GM19467 (cell line): Measurements from ENCODE around the gene TRIM40.
"Not testable (repeated sequence)": the region's sequence is repeated elsewhere in the genome, so short reads cannot be mapped to it uniquely, and the experiment has no call there.

ENCODE experiments used
- ATAC-seq: cut with Tn5 transposase; IDR thresholded peaks from one replicate; pipeline ENCODE4 v1.9.1; 2021; ENCODE audit warnings: mild to moderate bottlenecking, moderate library complexity; ENCODE audit not compliant: unreplicated experiment

Gene TRIM40

GRCh38 chr6:30162265-30163089, 26.5 kb downstream of the TRIM40 start:
- ATAC-seq = no peak

GRCh38 chr6:30163090-30163917, 27.4 kb downstream of the TRIM40 start, which contains the start of gene TRIM15:
Gene TRIM15, plus strand, starts transcription at chr6:30163546. Its CDS starts 139 bp downstream, at chr6:30163685.
- ATAC-seq = no peak

DNA sequence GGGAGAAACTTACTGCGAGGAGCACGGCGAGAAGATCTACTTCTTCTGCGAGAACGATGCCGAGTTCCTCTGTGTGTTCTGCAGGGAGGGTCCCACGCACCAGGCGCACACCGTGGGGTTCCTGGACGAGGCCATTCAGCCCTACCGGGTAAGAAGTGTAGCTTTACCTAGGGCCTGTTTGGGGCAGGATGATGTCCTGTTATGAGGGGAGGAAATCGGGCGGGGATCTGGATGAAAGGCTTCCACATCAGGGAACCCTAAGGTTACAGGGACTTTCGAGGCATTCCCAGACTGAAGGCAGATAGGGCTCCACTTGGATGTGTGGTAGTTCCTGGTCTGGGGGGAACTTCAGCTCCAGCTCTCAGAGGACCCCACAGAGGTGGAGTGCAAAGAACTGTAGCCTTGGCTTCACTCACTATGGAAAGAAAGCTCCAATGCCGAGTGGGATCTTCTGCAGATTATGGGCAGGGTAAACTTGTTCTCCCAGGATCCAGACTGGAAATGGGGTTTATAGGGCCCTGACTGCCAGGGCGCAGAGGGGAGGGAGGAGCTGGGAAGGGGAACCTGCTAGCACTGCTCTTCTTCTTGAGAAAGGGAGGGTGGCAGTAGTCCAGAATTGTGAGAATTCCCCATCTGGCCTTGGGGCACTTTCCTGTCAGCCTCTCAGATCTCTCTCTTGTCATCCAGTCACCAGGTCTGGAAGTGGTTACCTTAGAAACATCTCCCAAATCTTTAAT, 28.1 kb downstream of the TRIM40 start:
- ATAC-seq = no peak

GRCh38 chr6:30164714-30165113, 28.8 kb downstream of the TRIM40 start:
- no peak for ATAC-seq

DNA sequence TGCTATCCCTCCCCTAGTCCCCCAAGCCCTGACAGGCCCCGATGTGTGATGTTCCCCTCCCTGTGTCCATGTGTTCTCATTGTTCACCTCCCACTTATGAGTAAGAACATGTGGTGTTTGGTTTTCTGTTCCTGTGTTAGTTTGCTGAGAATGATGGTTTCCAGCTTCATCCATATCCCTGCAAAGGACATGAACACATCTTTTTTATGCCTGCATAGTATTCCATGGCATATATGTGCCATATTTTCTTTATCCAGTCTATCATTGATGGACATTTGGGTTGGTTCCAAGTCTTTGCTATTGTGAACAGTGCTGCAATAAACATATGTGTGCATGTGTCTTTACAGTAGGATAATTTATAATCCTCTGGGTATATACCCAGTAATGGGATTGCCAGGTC, 29.3 kb downstream of the TRIM40 start:
- ATAC-seq = not testable (repeated sequence)

GRCh38 chr6:30167101-30167500, 31.2 kb downstream of the TRIM40 start:
- no peak for ATAC-seq

- ATAC-seq = no peak
Observed at GRCh38 chr6:30168741-30169140, 32.8 kb downstream of the TRIM40 start.

DNA sequence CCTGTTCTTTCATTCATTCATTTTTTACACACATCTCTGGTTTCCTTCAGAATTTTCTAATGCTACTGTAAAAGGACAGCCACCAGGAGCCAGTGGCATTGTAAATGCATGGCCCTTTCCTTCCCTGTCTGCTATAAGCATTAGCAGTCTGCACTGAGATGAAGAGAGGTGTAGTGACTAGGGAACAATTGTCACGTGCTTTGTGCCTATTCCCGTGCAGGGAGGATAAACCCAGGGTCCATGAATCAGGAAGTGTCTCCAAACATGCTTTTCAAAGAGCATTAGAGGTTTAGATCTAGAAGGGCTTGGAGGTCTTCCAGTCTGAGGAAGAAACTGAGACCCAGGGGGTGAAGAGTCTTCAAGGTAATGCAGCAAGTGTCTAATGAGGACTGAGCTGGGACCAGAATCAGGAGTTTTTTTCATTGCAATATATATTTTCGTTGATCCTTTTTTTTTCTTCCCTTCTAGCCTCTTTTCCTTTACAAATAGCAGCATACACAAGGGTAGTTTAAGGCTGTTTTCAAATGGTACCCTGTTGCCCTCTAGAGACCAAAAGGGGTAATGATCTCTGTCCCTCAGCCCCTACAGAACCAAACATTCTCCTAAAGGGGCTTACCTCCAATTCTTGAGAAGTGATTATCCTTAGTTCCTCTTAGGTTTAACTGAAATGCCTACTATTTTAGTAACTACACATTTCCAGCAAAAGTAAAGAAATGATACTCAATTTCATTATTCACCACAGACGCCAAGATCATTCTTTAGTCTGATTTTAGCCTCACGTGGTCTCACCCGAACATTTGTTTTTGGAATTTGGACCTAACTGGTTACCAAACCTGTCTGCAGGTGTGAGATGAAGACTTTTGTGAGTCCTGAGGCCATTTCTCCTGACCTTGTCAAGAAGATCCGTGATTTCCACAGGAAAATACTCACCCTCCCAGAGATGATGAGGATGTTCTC, 34.0 kb downstream of the TRIM40 start:
- no peak for ATAC-seq

- ATAC-seq = no peak
Observed at GRCh38 chr6:30171677-30172471, 35.9 kb downstream of the TRIM40 start.

DNA sequence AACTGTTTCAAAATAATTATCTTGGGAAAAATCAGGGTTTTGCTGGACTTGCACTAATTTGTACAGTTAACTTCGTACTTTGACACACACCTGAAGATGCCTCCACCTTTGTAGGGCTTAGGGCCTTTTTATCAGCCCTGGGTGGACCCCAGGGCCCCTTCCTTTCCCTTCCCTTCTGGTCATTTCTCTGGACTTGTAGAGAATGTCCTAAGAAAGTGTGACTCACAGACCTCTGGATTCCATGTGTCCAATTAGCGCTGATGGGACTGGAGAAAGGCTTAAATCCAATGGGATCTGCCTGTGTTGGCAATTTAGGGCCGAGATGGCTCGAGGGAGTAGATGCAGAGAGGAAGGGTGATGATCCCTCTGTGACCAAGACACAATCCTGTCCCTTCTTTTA, 36.7 kb downstream of the TRIM40 start:
- ATAC-seq = no peak

DNA sequence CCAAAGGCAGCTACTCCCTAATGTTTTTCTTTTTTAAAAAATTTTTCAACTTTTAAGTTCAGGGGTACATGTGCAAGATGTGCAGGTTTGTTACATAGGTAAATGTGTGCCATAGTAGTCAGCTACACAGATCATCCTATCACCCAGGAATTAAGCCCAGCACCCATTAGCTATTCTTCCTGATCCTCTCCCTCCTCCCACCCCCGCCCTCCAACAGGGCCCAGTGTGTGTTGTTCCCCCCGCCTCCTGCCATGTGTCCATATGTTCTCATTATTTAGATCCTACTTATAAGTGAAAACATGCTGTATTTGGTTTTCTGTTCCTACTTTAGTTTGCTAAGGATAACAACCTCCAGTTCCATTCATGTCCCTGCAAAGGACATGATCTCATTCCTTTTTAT, 39.8 kb downstream of the TRIM40 start:
- no peak for ATAC-seq

DNA sequence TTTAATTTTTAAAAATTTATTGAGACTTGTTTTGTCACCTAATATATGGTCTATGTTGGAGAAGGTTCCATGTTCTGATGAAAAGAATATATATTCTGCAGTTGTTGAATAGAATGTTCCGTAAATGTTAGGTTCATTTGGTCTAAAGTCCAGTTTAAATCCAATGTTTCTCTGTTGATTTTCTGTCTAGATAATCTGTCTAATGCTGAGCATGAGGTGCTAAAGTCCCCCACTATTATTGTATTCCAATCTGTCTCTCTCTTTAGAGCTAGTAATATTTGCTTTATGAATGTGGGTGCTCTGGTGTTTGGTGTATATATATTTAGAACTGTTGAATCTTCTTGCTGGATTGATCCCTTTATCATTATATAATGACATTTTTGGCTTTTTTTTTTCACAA, 42.9 kb downstream of the TRIM40 start:
- no peak for ATAC-seq

GRCh38 chr6:30180145-30180544, 44.2 kb downstream of the TRIM40 start:
- no peak for ATAC-seq

GRCh38 chr6:30184417-30185031, 48.6 kb downstream of the TRIM40 start:
- ATAC-seq = no peak

GRCh38 chr6:30185846-30186484, 50.0 kb downstream of the TRIM40 start:
- no peak for ATAC-seq

DNA sequence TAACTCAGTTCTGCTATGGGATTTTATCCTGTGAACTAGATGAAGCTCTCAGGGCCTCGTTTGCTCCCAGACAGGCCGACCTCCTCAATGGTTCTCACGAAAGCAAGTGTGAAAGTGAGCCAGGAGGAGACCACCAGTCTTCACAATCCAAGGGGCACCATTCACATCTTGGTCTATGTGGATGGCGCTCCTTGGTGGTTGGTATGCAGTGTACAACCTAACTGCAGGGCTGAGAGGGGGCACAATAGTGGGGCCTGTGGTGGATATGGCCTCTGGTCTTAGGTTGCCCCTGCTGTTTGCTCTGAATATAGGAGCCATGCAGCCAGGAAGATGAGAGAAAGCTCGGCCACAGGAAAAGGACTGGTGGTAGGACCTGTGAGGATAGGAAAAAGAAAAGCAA, 52.6 kb downstream of the TRIM40 start:
- no peak for ATAC-seq

DNA sequence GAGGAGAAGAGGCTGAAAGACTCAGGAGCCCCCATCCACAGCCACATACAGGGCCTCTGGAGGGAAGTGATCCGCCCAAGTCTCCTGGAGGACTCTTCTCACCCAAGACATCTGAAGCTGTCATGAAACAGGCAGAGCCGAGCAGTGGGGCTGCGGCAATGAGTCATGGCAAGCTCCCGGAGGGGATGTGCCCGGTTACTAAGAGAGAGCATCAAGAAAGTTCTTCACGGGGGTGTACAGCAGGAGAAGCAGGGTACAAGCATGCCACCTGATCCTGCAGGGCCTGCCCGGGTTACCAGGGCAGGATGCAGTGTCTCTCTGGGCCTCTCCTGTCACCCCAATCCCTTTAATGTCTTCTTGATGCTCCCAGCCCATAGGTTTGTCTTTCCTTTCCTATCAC, 56.1 kb downstream of the TRIM40 start:
- ATAC-seq = no peak
